WTC11 (cell line): Measurements from ENCODE around the gene RARB. TPM values are rescaled to one million over a fixed set of nuclear protein-coding genes. Genes with fewer than 3 reads are reported as not detected.

Experiments used
- ATAC-seq: fragments of 200-7000 bp; cut with Tn5 transposase; 2 replicates; pipeline ENCODE4 v1.10.0; 2021; ENCODE audit warnings: mild to moderate bottlenecking, moderate library complexity
- CTCF ChIA-PET: fragments of 300-600 bp; sonication (Branson Sonifier 250); formaldehyde crosslinking; loops from one replicate; lab custom pipeline; 2021; ENCODE audit warnings: antibody characterized with exemption; lab: Charles Lee
- POLR2A ChIA-PET: fragments of 350-600 bp; sonication (Branson Sonifier 250); formaldehyde crosslinking; loops from one replicate; lab custom pipeline; 2021; ENCODE audit warnings: antibody characterized with exemption; lab: Charles Lee
- DNase-seq: peaks from one replicate; pipeline ENCODE4 v3.0.0; 2021; ENCODE audit warnings: low spot score
- H3K27ac Mint-ChIP-seq: 2 replicates; pipeline ENCODE4 v1.8.0; 2021; ENCODE audit warnings: mixed read lengths
- H3K27me3 Mint-ChIP-seq: 2 replicates; pipeline ENCODE4 v1.8.0; 2021; ENCODE audit warnings: low read depth, mild to moderate bottlenecking, moderate library complexity, mixed read lengths
- H3K36me3 Mint-ChIP-seq: 2 replicates; pipeline ENCODE4 v1.8.0; 2021; ENCODE audit warnings: mixed read lengths
- H3K4me1 Mint-ChIP-seq: 2 replicates; pipeline ENCODE4 v1.8.0; 2022; ENCODE audit warnings: mixed read lengths
- H3K4me3 Mint-ChIP-seq: 2 replicates; pipeline ENCODE4 v1.8.0; 2021; ENCODE audit warnings: mild to moderate bottlenecking, moderate library complexity, mixed read lengths
- H3K9me3 Mint-ChIP-seq: 2 replicates; pipeline ENCODE4 v1.8.0; 2021; ENCODE audit warnings: mixed read lengths
- AFF4 ChIP-seq: sonication (generic); formaldehyde crosslinking; IDR thresholded peaks from 2 replicates; pipeline ENCODE4 v1.8.1; 2023; ENCODE audit warnings: mild to moderate bottlenecking, missing genetic modification reagents, borderline replicate concordance
- ARID4B ChIP-seq: sonication (generic); formaldehyde crosslinking; IDR thresholded peaks from 2 replicates; pipeline ENCODE4 v1.8.0; 2023; ENCODE audit warnings: missing genetic modification reagents, mild to moderate bottlenecking, borderline replicate concordance
- CREM ChIP-seq: sonication (generic); formaldehyde crosslinking; IDR thresholded peaks from 2 replicates; pipeline ENCODE4 v1.8.1; 2022; ENCODE audit warnings: mild to moderate bottlenecking, missing genetic modification reagents, moderate library complexity
- E2F4 ChIP-seq: sonication (generic); formaldehyde crosslinking; IDR thresholded peaks from 2 replicates; pipeline ENCODE4 v1.8.1; 2022; ENCODE audit warnings: low read depth, mild to moderate bottlenecking, moderate library complexity, missing genetic modification reagents, borderline replicate concordance
- E2F5 ChIP-seq: sonication (generic); formaldehyde crosslinking; IDR thresholded peaks from 2 replicates; pipeline ENCODE4 v1.8.1; 2022; ENCODE audit warnings: mild to moderate bottlenecking, moderate library complexity, missing genetic modification reagents
- EMX1 ChIP-seq: fragments of 250-450 bp; sonication (Bioruptor Pico); IDR thresholded peaks from 2 replicates; pipeline ENCODE4 v1.8.0; 2021; ENCODE audit warnings: mild to moderate bottlenecking
- ESRRA ChIP-seq: sonication (generic); formaldehyde crosslinking; IDR thresholded peaks from 2 replicates; pipeline ENCODE4 v1.8.1; 2022; ENCODE audit warnings: mild to moderate bottlenecking, missing genetic modification reagents, borderline replicate concordance
- IRF1 ChIP-seq: sonication (generic); formaldehyde crosslinking; IDR thresholded peaks from 2 replicates; pipeline ENCODE4 v1.8.0; 2023; ENCODE audit warnings: missing genetic modification reagents
- MYBL2 ChIP-seq: sonication (generic); formaldehyde crosslinking; IDR thresholded peaks from 2 replicates; pipeline ENCODE4 v1.8.1; 2023; ENCODE audit warnings: mild to moderate bottlenecking, moderate library complexity, missing genetic modification reagents
- NFATC4 ChIP-seq: fragments of 250-450 bp; sonication (Bioruptor Pico); IDR thresholded peaks from 2 replicates; pipeline ENCODE4 v1.9.0; 2021; ENCODE audit warnings: mild to moderate bottlenecking
- RELA ChIP-seq: sonication (generic); formaldehyde crosslinking; IDR thresholded peaks from 2 replicates; pipeline ENCODE4 v1.8.1; 2022; ENCODE audit warnings: missing genetic modification reagents, mild to moderate bottlenecking, borderline replicate concordance
- SMAD3 ChIP-seq: sonication (generic); formaldehyde crosslinking; IDR thresholded peaks from 2 replicates; pipeline ENCODE4 v1.8.0; 2022; ENCODE audit warnings: missing genetic modification reagents, mild to moderate bottlenecking, borderline replicate concordance
- SOX15 ChIP-seq: fragments of 250-450 bp; sonication (Bioruptor Pico); IDR thresholded peaks from 2 replicates; pipeline ENCODE4 v1.9.0; 2021; ENCODE audit warnings: mild to moderate bottlenecking
- SP1 ChIP-seq: sonication (generic); formaldehyde crosslinking; conservative IDR thresholded peaks from 2 replicates; pipeline ENCODE4 v1.8.1; 2022; ENCODE audit warnings: missing genetic modification reagents
- TEAD1 ChIP-seq: sonication (generic); formaldehyde crosslinking; IDR thresholded peaks from 2 replicates; pipeline ENCODE4 v1.8.0; 2022; ENCODE audit warnings: mild to moderate bottlenecking, missing genetic modification reagents
- TP53 ChIP-seq: sonication (generic); formaldehyde crosslinking; IDR thresholded peaks from 2 replicates; pipeline ENCODE4 v1.8.1; 2023; ENCODE audit warnings: mild to moderate bottlenecking, missing genetic modification reagents
- USF1 ChIP-seq: sonication (generic); formaldehyde crosslinking; IDR thresholded peaks from 2 replicates; pipeline ENCODE4 v1.8.0; 2022; ENCODE audit warnings: mild to moderate bottlenecking, missing genetic modification reagents
- ZNF232 ChIP-seq: sonication (generic); formaldehyde crosslinking; IDR thresholded peaks from 2 replicates; pipeline ENCODE4 v1.8.0; 2022; ENCODE audit warnings: mild to moderate bottlenecking, missing genetic modification reagents
- ZNF317 ChIP-seq: sonication (generic); formaldehyde crosslinking; IDR thresholded peaks from 2 replicates; pipeline ENCODE4 v1.8.1; 2023; ENCODE audit warnings: low read depth, mild to moderate bottlenecking, moderate library complexity, missing genetic modification reagents, borderline replicate concordance
- total RNA-seq: library from RNA; stranded (reverse); gene quantifications from 3 replicates; pipeline ENCODE4 v1.2.3, GENCODE V29; 2021

The RARB gene
- total RNA-seq, 1 experiment from 2014 or later = not detected

GRCh38 chr3:25448750-25449692, 21.0 kb downstream of the RARB start:
- peak; percentile 88 for ATAC-seq
- TF ChIP-seq SMAD3 (CRISPR knock-in tag) (no peak), CREM (CRISPR knock-in tag) (no peak), ESRRA (CRISPR knock-in tag) (no peak), E2F5 (CRISPR knock-in tag) (no peak), ARID4B (CRISPR knock-in tag) (no peak)
- ChIA-PET POLR2A (no interaction called here), CTCF (no interaction called here)
- Mint-ChIP-seq H3K4me1 (peaks cover 14% of the 10 kb centered on the region), H3K36me3 (no peaks in the 10 kb centered on the region), H3K27ac (no peak overlapping the region), H3K4me3 (no peak overlapping the region), H3K27me3 (peaks cover 2% of the 10 kb centered on the region; the same call in 1 of the 2 replicates), H3K9me3 (no peaks in the 10 kb centered on the region)
- no peak for DNase-seq

GRCh38 chr3:25449857-25450256, 21.8 kb downstream of the RARB start:
- CTCF ChIA-PET = no interaction called here
- Mint-ChIP-seq H3K27me3 (no peaks in the 10 kb centered on the region; the same call in 1 of the 2 replicates), H3K9me3 (no peaks in the 10 kb centered on the region), H3K4me3 (no peak overlapping the region), H3K36me3 (no peaks in the 10 kb centered on the region), H3K4me1 (peaks cover 23% of the 10 kb centered on the region), H3K27ac (no peak overlapping the region)
- no peak for ATAC-seq
- TF ChIP-seq AFF4 (CRISPR knock-in tag) (no peak), TP53 (no peak), IRF1 (CRISPR knock-in tag) (no peak), EMX1 (no peak), ZNF317 (CRISPR knock-in tag) (no peak), SP1 (CRISPR knock-in tag) (no peak), NFATC4 (CRISPR knock-in tag) (no peak), SMAD3 (CRISPR knock-in tag) (no peak), USF1 (CRISPR knock-in tag) (no peak), ESRRA (CRISPR knock-in tag) (no peak), RELA (CRISPR knock-in tag) (no peak), ZNF232 (CRISPR knock-in tag) (no peak), SOX15 (no peak), TEAD1 (no peak), MYBL2 (CRISPR knock-in tag) (no peak), E2F4 (CRISPR knock-in tag) (no peak)
- no peak for DNase-seq
- POLR2A ChIA-PET = no interaction called here
